ENCODE measurements around the gene SYCP1. TPM values are rescaled to one million over a fixed set of nuclear protein-coding genes. Genes with fewer than 3 reads are reported as not detected.

SYCP1 gene
- total RNA-seq, 1 donor from 2014 or later, result not detected

DNA sequence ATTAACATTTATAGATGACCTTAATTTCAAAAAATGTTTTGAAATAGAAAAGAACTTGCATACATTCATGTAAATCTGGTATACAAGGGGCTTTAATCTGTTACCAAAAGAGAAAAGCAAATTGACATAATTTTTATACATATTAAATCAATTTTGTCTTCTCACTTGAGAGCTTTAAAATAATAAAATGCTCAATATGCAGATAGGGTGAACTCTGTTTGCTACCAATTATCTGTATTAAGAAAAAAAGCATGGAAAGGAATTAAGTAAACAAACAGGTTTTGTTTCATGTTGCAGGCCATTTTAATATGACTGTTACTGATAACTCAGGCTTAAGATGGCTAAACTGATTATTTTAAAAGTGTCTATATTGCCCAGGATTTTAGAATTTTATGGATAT lies 168.9 kb downstream of the SYCP1 start:
- intact Hi-C loops (cut with DNase I), result no loop called here
- Histone ChIP-seq H3K36me3 (no peaks in the 10 kb centered on the region), H3K4me3 (no peak overlapping the region), H3K27ac (no peak overlapping the region), H3K9me3 (no peaks in the 10 kb centered on the region), H3K27me3 (no peaks in the 10 kb centered on the region), H3K4me1 (no peaks in the 10 kb centered on the region)
- TF ChIP-seq, protein P1, sequence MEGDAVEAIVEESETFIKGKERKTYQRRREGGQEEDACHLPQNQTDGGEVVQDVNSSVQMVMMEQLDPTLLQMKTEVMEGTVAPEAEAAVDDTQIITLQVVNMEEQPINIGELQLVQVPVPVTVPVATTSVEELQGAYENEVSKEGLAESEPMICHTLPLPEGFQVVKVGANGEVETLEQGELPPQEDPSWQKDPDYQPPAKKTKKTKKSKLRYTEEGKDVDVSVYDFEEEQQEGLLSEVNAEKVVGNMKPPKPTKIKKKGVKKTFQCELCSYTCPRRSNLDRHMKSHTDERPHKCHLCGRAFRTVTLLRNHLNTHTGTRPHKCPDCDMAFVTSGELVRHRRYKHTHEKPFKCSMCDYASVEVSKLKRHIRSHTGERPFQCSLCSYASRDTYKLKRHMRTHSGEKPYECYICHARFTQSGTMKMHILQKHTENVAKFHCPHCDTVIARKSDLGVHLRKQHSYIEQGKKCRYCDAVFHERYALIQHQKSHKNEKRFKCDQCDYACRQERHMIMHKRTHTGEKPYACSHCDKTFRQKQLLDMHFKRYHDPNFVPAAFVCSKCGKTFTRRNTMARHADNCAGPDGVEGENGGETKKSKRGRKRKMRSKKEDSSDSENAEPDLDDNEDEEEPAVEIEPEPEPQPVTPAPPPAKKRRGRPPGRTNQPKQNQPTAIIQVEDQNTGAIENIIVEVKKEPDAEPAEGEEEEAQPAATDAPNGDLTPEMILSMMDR (IDR thresholded peaks at IDR 0.05), result no peak
- no peak for DNase-seq (ENCODE audit: low spot score in 2 of 2)

DNA sequence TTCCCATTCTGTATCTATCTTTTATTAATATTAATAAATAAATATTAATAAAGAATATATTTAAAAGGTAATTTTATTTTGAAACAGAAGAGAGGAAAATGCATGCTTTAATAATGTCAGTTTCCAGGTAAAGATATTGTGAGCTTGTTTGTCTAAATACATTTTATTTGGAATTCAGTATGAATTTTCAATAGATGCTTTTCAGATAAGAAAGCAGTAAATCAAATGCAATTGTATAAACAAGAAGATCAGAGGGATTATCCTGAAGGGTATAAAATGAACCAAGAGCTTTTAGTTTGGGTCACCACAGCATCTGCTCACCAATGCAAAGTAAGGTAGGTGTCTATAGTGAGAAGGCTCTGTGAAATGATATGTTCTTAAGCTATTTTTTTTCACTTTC lies 174.9 kb downstream of the SYCP1 start, which contains the start of gene TSHB:
Gene TSHB, plus strand, starts transcription at position 301 of the 400 bp plus-strand sequence. CDS start 3,537 bp downstream, outside the sequence.
- H3K9me3 ChIP-seq, result no peaks in the 10 kb centered on the region
- TF ChIP-seq, protein P1 (IDR thresholded peaks at IDR 0.05), result no peak

DNA sequence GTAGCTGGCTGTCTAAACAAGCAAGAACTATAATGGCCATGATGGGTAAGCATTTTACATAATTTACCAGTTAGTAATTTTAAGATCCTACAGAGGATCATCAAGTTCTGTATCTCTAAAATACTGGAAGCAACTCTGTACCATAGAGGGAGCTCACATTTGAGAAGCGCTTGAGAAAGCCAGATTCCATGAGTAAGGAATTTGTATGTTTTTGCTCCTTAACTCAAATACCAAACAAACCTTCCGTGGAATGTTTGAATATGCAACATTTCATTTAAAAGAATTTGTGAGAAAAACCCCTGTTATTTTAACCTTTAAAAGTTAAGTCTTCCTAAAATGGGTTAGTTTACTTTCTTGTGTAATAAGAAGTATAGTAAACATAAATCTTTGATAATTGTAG lies 176.9 kb downstream of the SYCP1 start:
- H3K4me1 ChIP-seq, result no peaks in the 10 kb centered on the region
- no peak overlapping the region for H3K27ac ChIP-seq
- DNase-seq (ENCODE audit: low spot score in 2 of 2), result no peak
- no peak overlapping the region for H3K4me3 ChIP-seq
- H3K9me3 ChIP-seq, result no peaks in the 10 kb centered on the region
- TF ChIP-seq, protein P1 (IDR thresholded peaks at IDR 0.05), result no peak
- no peaks in the 10 kb centered on the region for H3K36me3 ChIP-seq
- H3K27me3 ChIP-seq, result no peaks in the 10 kb centered on the region
- intact Hi-C loops (cut with DNase I), result no loop called here

More for the DNA sequence above, 174.9 kb downstream of the SYCP1 start, which contains the start of gene TSHB:
- H3K36me3 ChIP-seq, result no peaks in the 10 kb centered on the region
- DNase-seq (ENCODE audit: low spot score in 2 of 2), result no peak
- H3K27me3 ChIP-seq, result no peaks in the 10 kb centered on the region
- H3K4me3 ChIP-seq, result no peak within 1 kb of the TSS
- intact Hi-C loops (cut with DNase I), result no loop called here
- H3K27ac ChIP-seq, result no peak within 1 kb of the TSS
- no peaks in the 10 kb centered on the region for H3K4me1 ChIP-seq

DNA sequence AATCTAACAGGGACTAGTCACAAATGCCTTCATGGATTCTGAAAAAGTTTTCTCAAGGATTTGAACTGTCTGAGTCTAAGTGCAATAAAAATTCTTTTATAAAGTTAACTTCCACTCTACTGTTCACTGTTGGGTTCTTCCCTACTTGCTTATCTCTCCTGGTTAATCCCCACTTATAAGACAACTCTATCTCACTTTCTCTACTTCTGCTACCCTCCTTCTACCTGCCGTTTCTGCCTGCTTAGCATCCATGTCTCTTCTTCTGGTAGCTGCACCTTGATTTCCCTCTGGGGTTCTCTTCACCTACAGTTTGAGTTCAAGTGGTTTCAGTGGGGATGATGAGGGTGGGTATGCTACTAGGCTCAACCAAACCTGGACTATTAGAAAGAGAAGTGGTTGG lies 181.0 kb downstream of the SYCP1 start:
- H3K4me3 ChIP-seq, result no peak overlapping the region
- TF ChIP-seq, protein P1 (IDR thresholded peaks at IDR 0.05), result no peak
- intact Hi-C loops (cut with DNase I), result no loop called here

DNA sequence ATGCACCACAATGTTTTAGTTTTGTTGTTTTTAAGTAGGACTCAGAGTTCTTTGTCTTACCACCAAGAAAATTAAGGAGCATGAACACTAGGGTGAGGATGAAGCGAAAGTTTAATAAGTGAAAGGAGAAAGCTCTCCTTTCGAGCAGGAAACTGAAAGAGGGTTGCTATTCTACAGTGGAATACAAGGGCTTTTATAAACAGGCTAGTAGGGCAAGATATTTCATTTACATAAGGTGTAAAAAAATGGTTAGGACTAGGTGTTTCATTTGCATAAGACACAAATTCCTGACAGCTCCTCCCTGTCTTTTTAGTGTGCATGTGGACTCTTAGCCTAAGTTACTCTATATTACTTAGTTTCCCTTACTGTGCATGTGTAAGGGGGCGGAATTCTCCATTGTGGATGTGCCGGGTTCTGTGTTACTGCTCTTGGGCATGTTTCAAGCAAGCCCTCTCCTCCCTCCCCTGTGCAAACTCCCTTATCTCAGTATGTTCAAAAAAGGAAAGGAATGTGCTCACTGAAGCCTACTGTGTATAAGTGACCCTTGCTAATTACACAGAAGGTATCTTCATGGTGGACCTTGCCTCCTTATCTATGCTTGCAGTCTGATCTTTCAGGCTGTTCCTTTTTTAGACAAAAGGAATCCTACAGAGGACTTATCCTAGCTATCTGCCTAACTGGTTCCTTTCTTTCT lies 182.3 kb downstream of the SYCP1 start:
- TF ChIP-seq, protein P1 (IDR thresholded peaks at IDR 0.05), result no peak
- Histone ChIP-seq H3K4me3 (no peak overlapping the region), H3K27me3 (no peaks in the 10 kb centered on the region), H3K27ac (peak overlapping the region in 1 of 2 donors; percentile 43), H3K36me3 (peaks cover 3 to 17% of the 10 kb centered on the region in 2 donors), H3K4me1 (peaks cover 0 to 4% of the 10 kb centered on the region in 2 donors), H3K9me3 (no peaks in the 10 kb centered on the region)
- intact Hi-C loops (cut with DNase I), result no loop called here
- DNase-seq (ENCODE audit: low spot score in 2 of 2), result no peak

More for the DNA sequence above, 181.0 kb downstream of the SYCP1 start:
- Histone ChIP-seq H3K27ac (no peak overlapping the region), H3K4me1 (peaks cover 0 to 4% of the 10 kb centered on the region in 2 donors), H3K9me3 (no peaks in the 10 kb centered on the region), H3K27me3 (no peaks in the 10 kb centered on the region), H3K36me3 (peaks cover 0 to 5% of the 10 kb centered on the region in 2 donors)
- no peak for DNase-seq (ENCODE audit: low spot score in 2 of 2)
